Sigmoid colon (tissue), 3 donors: ENCODE results near the gene FSTL5.

Experiments used
- POLR2A ChIP-seq, 2 donors: fragments of 450-650 bp; IDR thresholded peaks; one replicate each; pipeline ENCODE4 v1.6.1; 2016; ENCODE audit warnings: antibody characterized with exemption in 2 of 2, mild to moderate bottlenecking in 2 of 2, moderate library complexity in 2 of 2
- TF ChIP-seq, protein P1 (sequence below), 4 experiments: fragments of 450-650 bp in 3 of 4; fragments of 200-600 bp in 1 of 4; IDR thresholded peaks; one replicate each; pipeline ENCODE4 v1.5.1; 2016 to 2019; ENCODE audit warnings: antibody characterized with exemption in 4 of 4, mild to moderate bottlenecking in 3 of 4, moderate library complexity in 2 of 4

DNA sequence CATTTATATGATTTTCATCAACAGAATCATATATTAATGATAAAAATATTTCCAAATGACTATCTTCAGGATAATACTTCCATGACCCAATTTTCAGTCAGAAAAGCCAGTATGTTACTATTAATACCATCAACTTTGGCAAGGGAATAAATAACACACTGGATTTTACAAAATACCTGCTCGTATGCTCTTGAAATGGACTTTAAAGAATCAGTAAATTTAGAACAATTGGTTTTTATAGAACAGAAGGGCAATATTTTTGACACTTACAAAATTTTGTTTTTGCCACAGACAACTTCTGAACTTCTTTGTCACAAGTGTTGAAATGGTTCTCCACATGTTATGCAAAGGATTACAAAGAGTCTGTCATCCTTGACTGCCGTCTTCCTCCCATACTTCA, 700.4 kb downstream of the FSTL5 start:
- TF ChIP-seq, protein P1, sequence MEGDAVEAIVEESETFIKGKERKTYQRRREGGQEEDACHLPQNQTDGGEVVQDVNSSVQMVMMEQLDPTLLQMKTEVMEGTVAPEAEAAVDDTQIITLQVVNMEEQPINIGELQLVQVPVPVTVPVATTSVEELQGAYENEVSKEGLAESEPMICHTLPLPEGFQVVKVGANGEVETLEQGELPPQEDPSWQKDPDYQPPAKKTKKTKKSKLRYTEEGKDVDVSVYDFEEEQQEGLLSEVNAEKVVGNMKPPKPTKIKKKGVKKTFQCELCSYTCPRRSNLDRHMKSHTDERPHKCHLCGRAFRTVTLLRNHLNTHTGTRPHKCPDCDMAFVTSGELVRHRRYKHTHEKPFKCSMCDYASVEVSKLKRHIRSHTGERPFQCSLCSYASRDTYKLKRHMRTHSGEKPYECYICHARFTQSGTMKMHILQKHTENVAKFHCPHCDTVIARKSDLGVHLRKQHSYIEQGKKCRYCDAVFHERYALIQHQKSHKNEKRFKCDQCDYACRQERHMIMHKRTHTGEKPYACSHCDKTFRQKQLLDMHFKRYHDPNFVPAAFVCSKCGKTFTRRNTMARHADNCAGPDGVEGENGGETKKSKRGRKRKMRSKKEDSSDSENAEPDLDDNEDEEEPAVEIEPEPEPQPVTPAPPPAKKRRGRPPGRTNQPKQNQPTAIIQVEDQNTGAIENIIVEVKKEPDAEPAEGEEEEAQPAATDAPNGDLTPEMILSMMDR (IDR thresholded peaks at IDR 0.05): no peak
- TF ChIP-seq POLR2A (IDR thresholded peaks at IDR 0.05): no peak
